HG02852 (cell line): Measurements from ENCODE around the gene MAP2K5.

ENCODE experiments used
- ATAC-seq: cut with Tn5 transposase; IDR thresholded peaks from one replicate; pipeline ENCODE4 v1.9.1; 2021; ENCODE audit warnings: mild to moderate bottlenecking, moderate library complexity; ENCODE audit not compliant: unreplicated experiment

The MAP2K5 gene

DNA sequence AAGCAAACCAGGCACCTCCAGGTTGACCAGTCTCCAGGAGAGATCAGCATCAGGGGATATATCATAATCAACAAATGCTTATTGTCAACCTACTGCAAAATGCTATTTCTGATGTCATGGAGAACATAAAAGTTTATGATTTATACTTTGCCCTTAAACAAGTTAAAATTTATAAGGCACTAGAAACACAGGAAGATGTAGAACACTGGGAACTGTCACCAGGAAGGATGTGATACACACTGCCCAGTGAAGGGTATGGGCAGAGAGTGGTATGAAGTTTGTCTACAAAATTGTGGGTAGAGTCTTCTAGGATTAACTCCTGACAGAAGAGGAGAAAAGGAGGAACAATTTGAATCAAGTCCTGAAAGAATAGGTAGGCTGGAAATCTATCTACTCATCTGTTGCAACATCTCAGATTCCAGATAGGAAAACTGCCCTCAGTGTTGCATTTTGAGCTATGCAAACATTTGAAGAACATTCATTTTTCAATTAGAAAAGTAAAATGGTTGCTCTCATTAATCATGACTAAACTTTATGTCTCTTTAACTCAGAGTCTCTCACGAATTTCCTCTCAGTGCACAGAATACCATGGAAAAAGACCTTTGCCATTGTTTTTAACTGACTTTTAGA is 176.9 kb downstream of the MAP2K5 start:
- no peak for ATAC-seq

DNA sequence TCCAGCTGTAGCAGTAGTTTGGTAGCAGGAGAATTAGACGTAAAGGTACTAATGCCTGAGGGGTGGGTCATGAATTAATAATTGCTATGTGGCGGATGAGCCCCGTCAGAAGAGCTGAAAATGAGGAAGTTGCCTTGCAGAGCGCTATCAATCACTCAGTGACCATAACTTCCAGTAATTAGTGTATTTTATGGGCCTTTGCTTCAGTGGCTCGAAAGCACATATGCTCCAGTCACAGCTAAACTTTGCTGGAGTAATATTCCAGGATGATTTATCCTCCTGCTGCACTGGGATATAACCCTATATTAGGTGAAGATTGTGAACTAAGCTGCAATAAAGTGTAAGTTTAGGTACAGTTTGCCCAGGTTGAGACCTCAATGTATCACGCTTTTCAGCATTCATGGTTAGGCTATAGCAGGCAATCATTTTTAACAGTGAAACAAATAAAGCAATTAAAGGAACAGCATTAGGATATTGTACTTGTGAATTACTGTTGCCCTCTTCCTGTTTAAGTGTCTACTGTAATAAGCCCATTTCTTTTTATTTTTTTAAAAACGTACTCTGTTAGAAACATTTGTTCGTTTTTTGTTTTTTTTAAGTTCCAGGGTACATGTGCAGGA is 178.2 kb downstream of the MAP2K5 start:
- ATAC-seq, result no peak

DNA sequence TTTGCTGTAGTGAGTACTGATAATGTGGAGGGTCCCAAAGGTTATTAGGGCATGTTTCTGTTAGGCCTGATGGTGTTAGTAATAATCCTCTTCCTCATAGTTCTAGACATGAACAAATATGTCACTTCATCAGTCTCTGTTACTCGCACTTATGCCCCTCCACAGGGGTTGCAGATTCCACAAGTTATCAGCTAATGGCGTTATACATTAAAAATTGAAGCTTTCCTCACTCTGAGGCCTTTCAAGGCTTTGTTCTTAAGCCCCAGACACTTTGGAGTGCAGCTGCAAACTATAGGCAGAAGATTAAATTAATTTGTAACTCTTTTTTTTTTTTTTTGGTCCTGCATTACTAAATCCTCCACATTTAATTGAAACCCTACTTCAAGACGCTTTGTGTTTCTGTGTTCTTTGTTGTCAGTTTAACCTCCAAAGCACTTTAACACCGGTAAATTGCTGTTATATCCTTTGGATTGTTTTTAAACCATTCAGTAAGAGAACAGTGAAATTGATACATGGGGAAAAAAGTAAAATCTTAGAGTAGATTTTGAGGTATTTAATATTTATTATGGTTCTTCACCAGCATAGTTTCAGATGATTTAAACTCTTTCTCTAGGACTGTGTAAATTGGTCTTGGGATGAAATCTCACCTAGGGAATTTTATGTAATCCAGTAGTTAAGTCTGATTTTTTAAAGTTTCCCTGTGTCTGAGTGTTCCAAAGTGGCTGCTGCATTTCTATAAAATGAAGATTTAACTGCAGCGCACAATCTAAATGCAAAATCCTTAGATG is 179.7 kb downstream of the MAP2K5 start:
- ATAC-seq, result no peak

DNA sequence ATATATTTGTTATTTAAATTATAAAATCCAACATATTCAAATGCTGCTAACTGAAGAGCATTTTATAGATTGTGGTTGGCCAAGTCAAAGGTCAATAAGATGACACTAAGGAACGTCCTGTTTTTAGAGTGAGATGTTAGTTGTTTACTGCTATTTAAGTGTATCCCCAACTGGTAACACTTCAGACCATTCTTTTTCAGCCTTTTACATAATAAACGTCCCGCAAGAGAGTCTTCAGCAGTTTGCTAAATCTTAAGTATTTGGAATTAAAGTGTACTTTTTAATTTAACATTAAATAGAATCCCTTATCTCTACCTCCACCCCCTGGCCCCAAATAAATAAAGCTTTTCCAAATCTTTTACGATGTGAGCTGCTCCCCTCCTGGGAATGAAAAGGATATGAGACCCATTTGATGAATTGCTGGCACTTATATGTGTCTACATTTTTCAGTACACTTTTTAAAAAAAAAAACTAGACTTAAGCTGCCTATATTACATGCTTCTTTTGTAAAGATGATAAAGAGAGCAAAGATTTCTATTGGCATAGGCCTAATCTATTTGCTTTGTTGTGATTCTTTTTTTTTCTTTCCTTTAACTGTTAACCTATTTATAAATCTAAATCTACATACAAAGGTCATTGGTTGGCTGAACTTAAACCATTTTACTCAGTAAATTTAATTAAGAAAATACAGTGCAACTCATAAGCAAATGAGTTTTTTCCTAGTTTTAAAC is 181.0 kb downstream of the MAP2K5 start:
- ATAC-seq, result no peak

DNA sequence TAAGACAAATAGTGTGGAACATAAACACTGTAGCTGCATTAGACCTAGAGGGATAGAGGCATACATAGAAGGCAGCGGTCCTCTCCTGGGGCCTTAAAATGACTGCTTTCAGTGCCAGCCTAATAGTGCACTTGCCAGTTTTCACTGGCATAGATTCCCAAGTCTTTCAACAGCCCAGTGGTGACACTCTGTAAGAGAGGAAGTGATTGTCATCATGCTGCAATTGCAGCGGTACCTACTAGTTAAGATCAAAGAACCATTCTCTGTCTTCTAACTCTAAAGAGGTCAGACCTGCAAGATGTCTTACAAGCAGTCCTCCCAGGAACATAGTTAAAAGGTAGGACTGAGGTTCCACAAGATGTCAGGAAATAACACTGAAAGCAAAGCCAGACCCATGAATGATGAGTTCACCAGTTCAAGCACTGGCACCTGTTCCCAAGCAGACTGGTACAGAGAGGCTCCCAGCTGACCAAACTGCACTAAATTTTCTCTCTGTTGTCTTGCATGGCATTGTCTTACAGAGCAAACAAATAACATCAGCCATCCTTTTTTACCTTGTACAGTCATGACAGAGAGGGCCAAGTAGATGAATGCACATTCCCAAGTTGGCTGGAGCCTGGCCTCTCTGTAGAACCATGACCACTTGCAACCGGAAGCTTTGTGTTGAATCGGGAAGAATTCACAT is 182.3 kb downstream of the MAP2K5 start:
- no peak for ATAC-seq

DNA sequence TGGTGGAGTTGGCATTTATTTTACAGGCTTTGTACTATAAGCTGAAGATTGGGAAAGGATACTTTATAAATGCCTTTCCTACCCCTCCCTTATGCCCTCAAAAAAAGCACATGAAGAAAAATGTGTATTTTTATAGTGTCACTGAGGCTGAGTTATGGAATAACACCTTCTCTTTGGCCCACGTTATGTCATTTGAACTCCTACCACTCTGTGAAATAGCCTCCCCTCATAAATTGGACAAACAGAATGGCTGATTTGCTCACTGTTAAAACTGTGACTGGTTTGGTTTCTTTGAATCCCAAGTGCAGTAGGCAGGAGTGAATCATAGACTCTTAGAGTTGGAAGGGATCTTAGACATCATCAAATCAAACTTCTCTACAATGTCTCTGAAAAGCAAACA is 187.6 kb downstream of the MAP2K5 start:
- no peak for ATAC-seq

DNA sequence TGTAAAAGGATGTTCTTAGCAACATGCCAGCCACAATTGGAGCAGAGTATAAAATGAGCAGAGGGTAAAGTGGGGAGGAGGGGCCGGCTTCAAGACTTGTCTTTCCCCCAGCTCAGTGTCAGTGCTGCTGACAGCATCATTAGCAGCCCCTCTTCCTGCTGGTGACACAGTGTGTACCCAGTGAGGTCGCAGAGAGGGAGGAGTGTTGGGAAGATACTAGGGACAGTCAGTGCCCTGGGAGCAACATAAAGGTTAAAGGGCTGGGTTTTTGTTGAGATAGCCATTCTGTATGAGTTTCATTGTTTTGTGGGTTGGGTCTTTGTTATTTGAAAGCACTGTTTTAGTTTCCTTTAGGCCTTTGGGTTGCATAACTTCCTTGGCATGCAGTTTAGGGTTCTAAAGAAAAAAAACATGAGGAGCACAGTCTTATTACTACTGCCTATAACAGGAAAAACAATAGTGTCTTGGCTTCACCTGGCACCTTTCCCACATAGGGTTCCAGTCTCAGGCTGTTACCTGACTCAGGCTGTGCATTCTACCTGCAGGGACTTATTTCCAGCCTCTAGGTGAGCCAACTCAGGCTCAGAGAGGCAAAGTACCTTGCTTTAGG is 188.7 kb downstream of the MAP2K5 start:
- no peak for ATAC-seq

DNA sequence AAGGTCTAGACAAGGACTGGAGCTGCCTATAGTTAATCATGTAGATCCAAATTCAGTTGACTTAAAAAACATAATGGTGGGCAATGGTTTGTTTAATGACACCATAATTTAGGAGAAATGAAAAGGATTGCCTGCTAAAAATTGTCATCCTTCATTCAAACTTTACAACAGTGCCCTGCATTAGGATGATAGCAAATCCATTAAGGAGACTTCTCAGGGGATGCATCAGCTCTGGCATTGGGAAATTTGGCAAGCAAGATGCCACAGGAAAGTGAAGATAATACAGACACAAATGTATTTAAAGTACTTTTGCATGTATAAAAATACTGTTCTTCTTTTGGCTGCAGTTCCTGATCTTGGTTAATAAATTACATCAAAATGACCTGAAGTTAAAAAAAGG is 189.7 kb downstream of the MAP2K5 start:
- ATAC-seq, result no peak

DNA sequence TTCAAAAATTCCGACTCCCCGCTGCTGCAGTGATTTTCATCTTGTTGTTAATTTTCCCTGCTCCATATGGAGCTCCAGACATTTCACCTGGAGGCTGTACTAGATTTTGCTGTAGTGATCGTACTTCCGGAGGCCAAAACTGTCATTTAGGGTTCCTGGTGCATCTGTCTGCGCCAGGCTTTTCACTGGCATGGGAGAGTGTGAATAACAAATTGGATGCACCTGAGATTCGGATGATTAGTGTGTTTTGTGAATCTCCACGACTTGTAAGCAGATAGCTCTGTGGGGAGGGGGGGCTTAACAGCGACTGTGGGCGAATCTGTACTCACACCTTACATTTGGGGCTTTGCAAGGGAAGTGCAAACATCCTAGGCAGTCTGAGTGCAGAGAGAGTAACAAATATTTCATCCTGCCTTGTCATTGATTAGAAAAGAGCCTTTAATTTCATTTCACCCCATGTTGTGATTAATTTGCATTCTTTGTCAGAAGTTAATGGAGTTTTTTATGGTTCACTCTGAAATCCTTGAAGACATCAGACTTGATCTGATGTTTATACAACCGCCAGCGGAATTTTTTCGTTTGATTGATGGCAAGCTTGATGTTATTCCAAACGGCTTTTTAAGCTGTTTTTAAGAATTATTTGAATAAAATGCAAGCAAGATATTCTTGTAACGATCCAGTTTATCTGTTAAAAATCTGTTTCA is 190.3 kb downstream of the MAP2K5 start:
- ATAC-seq, result no peak

DNA sequence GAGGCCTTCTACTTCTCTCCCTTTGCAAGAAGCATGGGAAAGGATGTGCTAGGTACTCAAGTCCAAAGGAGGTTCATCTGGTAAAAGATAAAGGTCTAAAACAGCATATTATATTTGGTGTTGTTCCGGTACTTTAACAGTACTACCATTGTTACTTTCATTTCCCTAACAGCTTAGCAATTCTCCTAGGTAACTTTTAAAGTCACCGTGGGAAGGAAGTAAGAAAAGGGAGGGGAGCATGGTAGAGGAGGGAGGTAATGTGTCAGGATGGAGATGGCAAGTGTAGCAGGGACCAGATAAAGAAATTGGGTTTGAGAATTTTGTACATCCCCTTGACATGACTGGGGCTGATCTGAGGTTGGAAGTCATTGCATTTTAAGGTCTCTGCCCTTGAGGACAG is 193.4 kb downstream of the MAP2K5 start:
- ATAC-seq, result no peak

DNA sequence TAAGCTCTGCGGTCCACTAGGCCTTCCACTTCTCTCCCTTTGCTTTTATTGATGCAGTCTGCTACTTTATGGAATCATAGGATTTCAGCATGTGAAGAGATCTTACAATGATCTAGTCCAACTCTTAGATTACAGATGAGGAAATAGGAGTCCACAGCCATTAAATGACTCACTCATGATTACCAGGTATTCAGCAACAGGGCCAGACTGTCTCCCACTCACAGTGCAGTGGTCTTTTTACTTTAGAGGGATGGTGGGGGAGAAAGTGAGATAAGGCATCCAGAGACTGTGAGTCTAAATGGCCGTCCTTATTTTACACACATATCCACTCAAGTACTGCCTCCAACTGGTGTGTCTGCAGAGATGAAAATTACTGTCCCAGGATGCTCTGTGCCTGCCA is 194.3 kb downstream of the MAP2K5 start:
- ATAC-seq, result no peak

DNA sequence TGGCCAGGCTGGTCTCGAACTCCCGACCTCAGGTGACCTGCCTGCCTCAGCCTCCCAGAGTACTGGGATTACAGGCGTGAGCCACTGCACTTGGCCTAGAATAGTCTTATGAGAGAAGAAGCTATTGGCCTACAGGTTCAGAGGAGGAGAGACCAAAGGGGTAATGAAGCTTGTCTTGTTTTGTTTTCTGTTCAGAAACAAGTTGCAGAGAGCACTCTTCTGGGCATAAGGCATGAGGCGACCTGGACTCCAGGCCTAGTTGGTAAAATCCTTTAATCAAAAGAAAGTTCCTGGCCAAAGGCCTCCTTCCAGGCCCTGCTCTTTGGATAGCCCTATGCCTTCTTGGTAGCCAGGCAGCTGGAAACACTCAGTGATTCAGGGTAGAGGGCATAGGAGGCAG is 195.6 kb downstream of the MAP2K5 start:
- ATAC-seq, result no peak

DNA sequence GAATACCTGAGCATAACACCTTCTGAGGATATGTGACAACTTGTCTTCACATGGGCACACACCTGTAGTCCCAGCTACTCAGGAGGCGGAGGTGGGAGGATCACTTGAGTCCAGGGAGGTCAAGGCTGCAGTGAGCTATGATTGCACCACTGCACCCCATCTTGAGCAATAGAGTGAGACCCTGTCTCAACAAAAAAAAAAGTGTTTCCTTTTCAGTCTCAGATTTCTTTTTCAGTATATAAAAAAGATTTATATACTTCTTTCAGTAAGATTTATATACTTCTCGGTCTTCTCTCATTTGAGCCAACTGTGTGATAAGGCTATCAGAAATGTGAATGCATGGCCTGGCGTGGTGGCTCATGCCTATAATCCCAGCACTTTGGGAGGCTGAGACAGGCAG is 197.9 kb downstream of the MAP2K5 start:
- ATAC-seq, result no peak

DNA sequence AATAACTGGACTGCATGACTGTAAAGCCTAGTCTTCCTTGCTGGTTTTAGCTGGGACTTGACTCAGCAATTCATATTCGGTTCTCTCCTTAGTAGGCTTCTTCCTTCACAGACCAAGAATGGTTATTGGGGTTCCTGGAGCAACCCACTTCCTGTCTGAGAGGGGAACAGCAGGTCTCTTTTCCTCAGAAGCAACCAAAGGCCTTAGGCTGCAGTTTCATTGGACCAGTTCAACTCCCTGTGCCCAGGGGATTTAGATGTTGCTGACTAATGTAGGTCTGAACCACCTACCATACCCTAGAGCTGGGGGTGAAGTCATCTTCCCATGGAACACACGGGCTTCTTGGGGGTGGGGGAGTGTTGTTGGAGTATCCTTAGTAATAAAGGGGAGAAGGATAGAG is 198.8 kb downstream of the MAP2K5 start:
- ATAC-seq, result no peak

DNA sequence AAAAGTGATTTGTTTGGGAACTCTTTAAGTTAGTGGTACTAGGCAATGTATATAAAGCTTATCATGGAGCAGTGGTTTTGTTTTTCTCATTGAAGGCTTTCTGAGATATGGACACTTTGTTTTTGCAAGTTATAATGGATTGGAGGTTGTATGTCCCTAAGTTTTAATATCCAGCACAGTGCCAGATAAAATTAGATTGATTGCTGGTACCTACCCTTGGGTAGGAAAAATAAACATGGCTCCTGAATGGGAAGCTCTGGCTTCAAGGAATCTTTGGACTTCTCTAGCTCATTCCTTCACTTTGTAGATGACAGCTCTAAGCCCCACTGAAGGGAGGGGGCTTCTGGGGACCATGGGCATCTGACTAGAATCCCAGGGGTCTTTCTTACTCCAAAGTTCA is 201.1 kb downstream of the MAP2K5 start:
- no peak for ATAC-seq

DNA sequence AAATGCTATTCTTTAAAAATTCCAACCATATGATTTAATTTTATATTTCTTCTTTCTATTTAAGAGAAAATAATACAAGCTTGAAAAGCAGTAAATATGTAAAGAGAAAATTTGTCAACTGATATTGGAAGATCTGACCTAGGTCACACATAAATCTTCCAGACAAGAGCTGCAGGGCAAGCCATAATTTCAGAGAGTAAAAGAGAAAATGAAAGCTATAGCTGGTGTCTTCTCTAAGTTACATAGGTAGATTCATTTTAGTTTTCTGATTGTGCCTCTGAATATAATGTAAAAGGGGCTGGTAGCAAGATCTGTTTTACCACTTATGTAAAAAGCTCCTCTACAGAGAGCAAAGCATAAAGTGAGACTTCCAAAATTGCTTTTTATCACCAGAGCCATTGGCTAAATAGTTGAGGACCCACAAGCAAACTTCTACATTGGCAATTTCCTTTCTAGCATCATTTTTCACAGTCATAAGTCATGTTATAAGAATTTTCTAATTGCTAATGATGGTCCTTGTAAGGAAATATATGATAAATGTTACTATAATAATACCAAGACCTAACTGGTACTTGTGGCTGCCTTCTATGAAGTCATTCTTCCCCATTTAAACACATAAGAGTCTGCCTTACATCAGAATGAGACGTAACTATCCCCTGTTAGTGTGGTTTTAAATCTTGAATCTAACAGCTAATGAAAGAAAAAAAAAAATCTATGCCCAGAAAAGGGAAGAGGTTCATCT is 202.0 kb downstream of the MAP2K5 start:
- no peak for ATAC-seq

DNA sequence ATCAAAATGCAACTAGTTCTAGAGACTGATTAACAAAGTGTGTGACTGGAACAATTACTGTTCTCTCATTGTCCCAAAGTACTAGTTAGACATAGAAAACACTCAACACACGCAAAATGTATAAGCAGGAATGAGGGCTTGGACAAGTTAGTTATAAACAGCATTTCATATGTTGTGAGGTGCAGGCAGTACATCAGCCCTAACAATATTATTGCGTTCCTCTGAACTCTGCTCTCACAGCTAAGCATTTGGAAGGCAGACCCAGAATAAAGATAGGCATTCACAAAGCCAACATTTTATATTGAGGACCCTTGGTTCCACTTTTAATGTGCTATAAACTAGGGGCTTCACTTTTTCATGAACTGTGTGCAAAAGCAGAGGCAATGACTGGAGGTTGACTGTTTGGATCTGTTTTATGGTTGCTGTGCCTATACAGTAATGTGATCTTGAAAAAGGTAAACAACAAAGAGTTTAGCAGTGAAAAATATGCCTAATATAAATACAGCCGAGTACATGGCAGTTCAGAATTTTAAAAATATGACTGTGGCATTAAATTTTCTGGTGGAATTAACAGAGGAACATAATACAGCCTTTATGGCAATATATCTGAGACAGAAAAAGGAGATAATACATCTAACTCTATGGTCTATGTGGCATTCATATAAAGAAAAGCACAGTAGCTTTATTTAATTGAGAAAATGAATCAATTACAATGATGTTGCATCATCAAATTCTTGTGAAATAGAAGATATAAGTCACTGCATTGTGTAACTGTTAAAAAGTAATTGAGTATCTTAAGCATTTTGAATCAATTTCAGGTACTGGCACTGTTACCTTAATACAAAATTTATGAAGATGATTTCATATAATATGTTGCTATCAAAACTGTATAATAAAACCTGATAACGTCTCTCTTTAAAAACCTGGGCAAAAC is 202.8 kb downstream of the MAP2K5 start:
- ATAC-seq, result no peak

DNA sequence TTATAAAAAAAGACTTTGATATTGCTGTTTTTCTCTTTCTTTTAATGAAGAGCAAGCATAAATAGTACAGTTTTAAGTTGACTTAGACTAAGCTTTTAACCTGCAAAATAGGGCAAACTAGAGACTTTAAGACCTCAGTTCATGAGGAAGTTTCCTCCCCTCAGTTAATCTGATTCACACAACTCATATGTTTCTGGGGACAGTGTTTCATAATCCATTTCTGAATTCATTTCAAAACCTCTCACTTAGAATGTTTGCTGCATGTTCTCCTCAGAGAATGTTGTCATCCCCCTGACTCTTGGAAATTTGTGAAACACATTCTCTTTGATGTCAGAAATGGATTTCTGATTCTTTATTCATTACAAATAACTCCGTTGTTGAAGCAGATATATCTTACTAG is 203.5 kb downstream of the MAP2K5 start:
- ATAC-seq, result no peak
